ENCODE data around the gene RTP5. TPM values are rescaled to one million over a fixed set of nuclear protein-coding genes. Genes with fewer than 3 reads are reported as not detected.

The RTP5 gene
- total and polyA plus RNA-seq, 5 donors: 0.05 TPM; not detected in 4

DNA sequence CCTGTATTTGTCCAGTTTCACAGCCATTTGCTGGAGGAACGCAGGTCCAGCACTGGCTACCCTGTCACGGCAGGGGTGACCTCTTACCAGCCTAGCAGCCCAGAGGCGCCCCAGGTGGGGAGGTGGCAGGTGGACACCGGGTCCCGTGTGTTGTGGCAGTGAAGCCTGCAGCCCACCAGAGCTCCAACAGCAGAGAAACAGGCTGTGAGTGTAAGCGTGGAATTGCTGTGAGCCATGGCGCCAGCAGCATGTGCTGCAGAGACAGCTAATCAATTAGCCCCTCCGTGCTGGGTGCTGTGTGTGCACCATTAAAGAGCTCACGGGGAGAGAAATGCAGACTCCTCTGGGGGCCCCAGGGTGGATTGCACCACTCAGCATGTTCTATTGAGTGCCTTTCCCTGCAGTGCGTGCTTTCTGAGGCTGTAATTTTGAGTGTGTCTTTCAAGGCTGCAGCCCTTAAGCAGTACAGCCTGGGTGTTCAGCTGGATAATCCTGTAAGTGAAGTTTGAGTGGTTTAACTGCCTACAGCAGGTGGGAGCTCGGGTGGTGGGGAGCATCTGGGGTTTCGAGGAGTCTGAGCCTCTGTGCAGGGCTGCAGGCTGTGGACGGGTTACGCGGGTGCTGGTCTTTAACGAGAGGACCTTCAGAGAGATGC lies 15.9 kb downstream of the RTP5 start:
- Histone ChIP-seq H3K4me1 (ENCODE audit: control insufficient read depth, insufficient read depth, low read length) (no peaks in the 10 kb centered on the region), H3K9me3 (ENCODE audit: control insufficient read depth, low read length) (no peaks in the 10 kb centered on the region), H3K4me3 (ENCODE audit: low read length) (no peak overlapping the region), H3K27me3 (ENCODE audit: control insufficient read depth, insufficient read depth) (no peaks in the 10 kb centered on the region), H3K27ac (ENCODE audit: low read length) (no peak overlapping the region)
- DNase-seq (peak in 1 of 3 donors; percentile 47), ATAC-seq (no peak)
- intact Hi-C loops (cut with DNase I): no loop called here
- WGBS: 89% methylated on average over 16 of the region's 16 CpGs

GRCh38 chr2:241885946-241886643 lies 16.6 kb downstream of the RTP5 start:
- no peaks in the 10 kb centered on the region for H3K4me1 ChIP-seq (ENCODE audit: control insufficient read depth, insufficient read depth, low read length)
- intact Hi-C loops (cut with DNase I): no loop called here
- no peak overlapping the region for H3K4me3 ChIP-seq (ENCODE audit: low read length)
- no peaks in the 10 kb centered on the region for H3K9me3 ChIP-seq (ENCODE audit: control insufficient read depth, low read length)
- DNase-seq (no peak), ATAC-seq (no peak)
- WGBS: 76% methylated on average over 15 of the region's 15 CpGs
- H3K27ac ChIP-seq (ENCODE audit: low read length): no peak overlapping the region
- no peaks in the 10 kb centered on the region for H3K27me3 ChIP-seq (ENCODE audit: control insufficient read depth, insufficient read depth)

DNA sequence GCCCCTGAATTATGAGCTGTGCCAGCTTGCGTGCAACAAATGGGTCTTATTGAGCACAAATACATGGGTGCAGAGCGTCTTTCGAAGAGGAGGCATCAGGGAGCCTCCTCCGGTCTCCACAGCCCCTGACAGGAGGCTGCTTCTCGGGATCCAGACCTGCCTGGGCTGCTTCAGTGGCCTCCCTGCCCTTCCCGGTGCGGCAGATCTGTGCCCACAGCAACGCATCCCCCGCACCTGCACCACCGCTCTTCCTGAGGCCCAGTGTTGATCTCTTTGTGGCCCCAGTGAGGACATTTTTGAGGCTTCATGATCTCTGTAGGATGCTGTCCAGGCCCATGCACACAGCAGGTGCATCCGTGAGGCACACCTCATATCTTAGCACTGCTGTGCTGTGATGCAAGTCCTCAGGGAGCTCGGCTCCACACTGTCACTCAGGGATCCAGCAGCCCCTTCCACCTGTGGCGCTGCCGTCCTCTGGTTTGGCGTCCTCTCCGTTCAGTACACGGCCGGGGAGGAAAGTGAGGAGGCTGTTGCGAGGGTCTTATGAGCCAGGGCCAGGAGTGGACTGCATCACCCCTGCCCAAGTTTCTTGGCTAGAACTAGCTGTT lies 17.4 kb downstream of the RTP5 start:
- no peak overlapping the region for H3K4me3 ChIP-seq (ENCODE audit: low read length)
- no peaks in the 10 kb centered on the region for H3K27me3 ChIP-seq (ENCODE audit: control insufficient read depth, insufficient read depth)
- no peaks in the 10 kb centered on the region for H3K9me3 ChIP-seq (ENCODE audit: control insufficient read depth, low read length)
- no peak for DNase-seq
- H3K27ac ChIP-seq (ENCODE audit: low read length): no peak overlapping the region
- ATAC-seq: no peak
- intact Hi-C loops (cut with DNase I): no loop called here
- WGBS: 96% methylated on average over 19 of the region's 19 CpGs
- H3K4me1 ChIP-seq (ENCODE audit: control insufficient read depth, insufficient read depth, low read length): no peaks in the 10 kb centered on the region

GRCh38 chr2:241887806-241888522 lies 18.4 kb downstream of the RTP5 start:
- DNase-seq (peak in 1 of 3 donors; percentile 50), ATAC-seq (no peak)
- Histone ChIP-seq H3K4me3 (ENCODE audit: low read length) (no peak overlapping the region), H3K27ac (ENCODE audit: low read length) (no peak overlapping the region), H3K4me1 (ENCODE audit: control insufficient read depth, insufficient read depth, low read length) (no peaks in the 10 kb centered on the region), H3K27me3 (ENCODE audit: control insufficient read depth, insufficient read depth) (no peaks in the 10 kb centered on the region), H3K9me3 (ENCODE audit: control insufficient read depth, low read length) (no peaks in the 10 kb centered on the region)
- WGBS: 87% methylated on average over 23 of the region's 24 CpGs
- intact Hi-C loops (cut with DNase I): no loop called here

DNA sequence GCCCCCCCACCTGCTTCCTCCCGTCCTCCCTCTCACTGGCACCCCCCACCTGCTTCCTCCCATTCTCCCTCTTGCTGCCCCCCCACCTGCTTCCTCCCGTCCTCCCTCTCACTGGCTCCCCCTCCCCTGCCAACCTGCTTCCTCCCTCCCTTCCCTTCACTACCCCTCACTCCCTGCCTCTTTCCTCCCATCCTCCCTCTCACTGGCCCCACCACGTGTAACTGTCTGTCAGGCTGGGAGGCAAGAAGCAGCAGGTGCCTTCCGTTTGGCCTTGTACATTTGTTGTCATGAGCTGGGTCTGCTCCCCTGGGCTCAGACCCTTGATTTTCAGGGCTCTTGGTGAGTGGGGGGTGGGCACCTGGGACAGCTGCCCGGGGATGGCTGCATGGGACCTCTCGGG lies 19.1 kb downstream of the RTP5 start:
- DNase-seq (no peak), ATAC-seq (no peak)
- 51% methylated on average over 5 of the region's 6 CpGs for WGBS
- intact Hi-C loops (cut with DNase I): no loop called here
- Histone ChIP-seq H3K9me3 (ENCODE audit: control insufficient read depth, low read length) (no peaks in the 10 kb centered on the region), H3K4me1 (ENCODE audit: control insufficient read depth, insufficient read depth, low read length) (no peaks in the 10 kb centered on the region), H3K27me3 (ENCODE audit: control insufficient read depth, insufficient read depth) (no peaks in the 10 kb centered on the region), H3K4me3 (ENCODE audit: low read length) (no peak overlapping the region), H3K27ac (ENCODE audit: low read length) (no peak overlapping the region)

- Histone ChIP-seq H3K9me3 (ENCODE audit: control insufficient read depth, low read length) (no peaks in the 10 kb centered on the region), H3K4me1 (ENCODE audit: control insufficient read depth, insufficient read depth, low read length) (no peaks in the 10 kb centered on the region), H3K4me3 (ENCODE audit: low read length) (no peak overlapping the region), H3K27ac (ENCODE audit: low read length) (no peak overlapping the region), H3K27me3 (ENCODE audit: control insufficient read depth, insufficient read depth) (no peaks in the 10 kb centered on the region)
- 94% methylated on average over 29 of the region's 29 CpGs for WGBS
- intact Hi-C loops (cut with DNase I): no loop called here
- DNase-seq (peak in 2 of 3 donors; percentile 7 to 22), ATAC-seq (no peak)
Observed at GRCh38 chr2:241890524-241891235, 21.2 kb downstream of the RTP5 start.

- intact Hi-C loops (cut with DNase I): no loop called here
Observed at GRCh38 chr2:241891315-241891987, 21.9 kb downstream of the RTP5 start.

DNA sequence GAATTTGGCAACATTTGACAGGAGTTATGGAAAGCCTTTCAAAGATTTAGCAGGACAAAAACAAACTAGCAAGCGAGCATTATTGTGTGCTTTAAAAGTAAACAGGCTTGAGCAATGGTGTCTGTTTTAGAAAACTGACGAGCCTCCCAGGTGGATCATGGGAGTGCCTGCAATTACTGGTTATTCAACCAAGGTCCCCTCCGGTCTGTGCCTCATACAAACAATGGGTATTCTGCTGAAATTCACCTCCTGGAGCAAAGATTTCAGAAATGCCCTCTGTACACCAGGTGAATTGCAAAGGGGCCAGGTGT lies 22.4 kb downstream of the RTP5 start:
- intact Hi-C loops (cut with DNase I): no loop called here
- Histone ChIP-seq H3K27ac (ENCODE audit: low read length) (no peak overlapping the region), H3K4me3 (ENCODE audit: low read length) (no peak overlapping the region), H3K9me3 (ENCODE audit: control insufficient read depth, low read length) (no peaks in the 10 kb centered on the region), H3K4me1 (ENCODE audit: control insufficient read depth, insufficient read depth, low read length) (no peaks in the 10 kb centered on the region), H3K27me3 (ENCODE audit: control insufficient read depth, insufficient read depth) (no peaks in the 10 kb centered on the region)
- DNase-seq (no peak), ATAC-seq (no peak)
- 97% methylated on average over 3 of the region's 3 CpGs for WGBS

More at GRCh38 chr2:241891315-241891987, 21.9 kb downstream of the RTP5 start:
- DNase-seq: no peak
- 91% methylated on average over 27 of the region's 27 CpGs for WGBS
- Histone ChIP-seq H3K27me3 (ENCODE audit: control insufficient read depth, insufficient read depth) (no peaks in the 10 kb centered on the region), H3K27ac (ENCODE audit: low read length) (no peak overlapping the region), H3K4me3 (ENCODE audit: low read length) (no peak overlapping the region), H3K9me3 (ENCODE audit: control insufficient read depth, low read length) (no peaks in the 10 kb centered on the region), H3K4me1 (ENCODE audit: control insufficient read depth, insufficient read depth, low read length) (no peaks in the 10 kb centered on the region)
- ATAC-seq: no peak

DNA sequence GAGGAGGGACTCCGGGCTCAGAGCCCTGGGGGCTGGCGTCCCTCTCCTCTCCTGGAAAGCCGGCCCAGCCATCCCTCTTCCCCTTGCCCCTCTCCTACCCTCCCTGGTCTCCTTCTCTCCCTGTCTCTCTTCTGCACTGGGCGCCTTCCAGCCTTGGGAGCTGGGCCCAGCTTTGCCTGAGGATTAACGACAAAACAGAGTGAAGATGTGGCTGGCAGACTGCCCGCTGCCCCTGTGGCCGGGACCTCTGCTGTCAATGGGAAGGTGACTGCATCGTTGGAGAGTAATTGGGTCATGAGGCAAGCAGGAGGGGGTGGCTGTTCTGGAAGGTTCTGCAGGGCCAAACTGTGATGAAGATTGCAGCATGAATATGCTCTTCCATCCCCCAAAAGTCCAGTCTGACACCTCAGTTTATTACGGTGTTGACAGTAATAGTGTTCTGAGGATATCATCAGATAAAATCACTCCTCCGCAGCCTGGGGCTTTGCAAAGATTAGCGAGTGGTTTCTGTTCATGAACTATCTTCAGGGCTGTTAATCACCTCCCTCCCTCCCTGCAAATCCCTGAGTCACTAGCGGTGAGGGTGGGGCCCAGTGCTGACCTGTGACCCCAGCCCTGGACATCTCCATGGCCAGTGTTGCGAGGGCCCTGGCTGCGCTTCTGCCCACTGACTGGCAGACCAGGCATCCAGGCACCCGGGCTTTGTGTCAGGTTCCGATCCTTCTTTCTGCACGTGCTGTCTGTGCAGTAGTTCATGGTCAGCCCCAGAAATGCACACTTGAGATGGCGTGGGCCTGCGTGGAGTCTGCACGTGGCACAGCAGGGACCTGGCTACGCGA lies 23.0 kb downstream of the RTP5 start:
- Histone ChIP-seq H3K27ac (ENCODE audit: low read length) (no peak overlapping the region), H3K4me1 (ENCODE audit: control insufficient read depth, insufficient read depth, low read length) (no peaks in the 10 kb centered on the region), H3K4me3 (ENCODE audit: low read length) (no peak overlapping the region), H3K9me3 (ENCODE audit: control insufficient read depth, low read length) (no peaks in the 10 kb centered on the region), H3K27me3 (ENCODE audit: control insufficient read depth, insufficient read depth) (no peaks in the 10 kb centered on the region)
- WGBS: 80% methylated on average over 22 of the region's 22 CpGs
- intact Hi-C loops (cut with DNase I): no loop called here
- ATAC-seq: no peak
- DNase-seq: peak in 1 of 3 donors; percentile 43

DNA sequence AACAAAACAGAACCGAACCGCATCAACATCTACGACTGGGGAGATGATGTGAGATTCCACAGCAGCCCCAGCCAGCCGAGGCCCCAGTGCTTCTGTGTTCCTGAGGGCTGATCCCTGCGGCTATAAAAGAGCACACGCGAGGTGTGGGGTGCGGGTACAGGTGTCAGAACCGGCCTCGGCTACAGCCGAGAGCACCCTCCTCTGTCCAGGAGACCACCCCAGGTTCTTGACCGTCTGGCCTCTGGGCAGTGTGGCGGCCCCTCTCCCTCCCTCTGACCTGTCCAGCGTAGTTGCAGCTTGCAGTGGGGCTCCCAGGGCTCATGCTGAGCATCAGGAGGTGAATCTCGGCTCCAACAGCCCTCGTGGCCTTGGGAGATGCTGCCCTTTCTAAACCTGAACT lies 23.7 kb downstream of the RTP5 start:
- no peak for DNase-seq
- H3K27ac ChIP-seq (ENCODE audit: low read length): no peak overlapping the region
- ATAC-seq: no peak
- intact Hi-C loops (cut with DNase I): no loop called here
- H3K27me3 ChIP-seq (ENCODE audit: control insufficient read depth, insufficient read depth): no peaks in the 10 kb centered on the region
- no peaks in the 10 kb centered on the region for H3K9me3 ChIP-seq (ENCODE audit: control insufficient read depth, low read length)
- H3K4me1 ChIP-seq (ENCODE audit: control insufficient read depth, insufficient read depth, low read length): no peaks in the 10 kb centered on the region
- no peak overlapping the region for H3K4me3 ChIP-seq (ENCODE audit: low read length)
- WGBS: 83% methylated on average over 16 of the region's 16 CpGs

Data from right cardiac atrium (tissue), 5 donors.